ENCODE data around the gene CLIC3. TPM values are rescaled to one million over a fixed set of nuclear protein-coding genes. Genes with fewer than 3 reads are reported as not detected.

Gene CLIC3
- total RNA-seq, 1 donor from 2014 or later = 0.39 TPM

GRCh38 chr9:136958473-136958872, 37.9 kb downstream of the CLIC3 start:
- peaks cover 14% of the 10 kb centered on the region for H3K27me3 Mint-ChIP-seq (ENCODE audit: low read depth, unreplicated experiment)
- no peak overlapping the region for H3K4me3 Mint-ChIP-seq (ENCODE audit: unreplicated experiment)
- peaks cover 3% of the 10 kb centered on the region for H3K9me3 Mint-ChIP-seq (ENCODE audit: unreplicated experiment)
- no peaks in the 10 kb centered on the region for H4K20me1 ChIP-seq (ENCODE audit: insufficient read depth, low read length)
- H3K27ac ChIP-seq (ENCODE audit: low read depth, low read length) = no peak overlapping the region
- no peak for DNase-seq (ENCODE audit: low read depth)
- no peak overlapping the region for H3K9ac ChIP-seq (ENCODE audit: low read length)
- H3K4me2 ChIP-seq (ENCODE audit: low read length) = no peak overlapping the region
- FAIRE-seq = no peak
- no peaks in the 10 kb centered on the region for H3K79me2 ChIP-seq (ENCODE audit: insufficient read depth, low read length)
- peaks cover 5% of the 10 kb centered on the region for H3K4me1 Mint-ChIP-seq (ENCODE audit: low read depth, unreplicated experiment)
- no peak overlapping the region for H2AFZ ChIP-seq (ENCODE audit: low read depth, low read length)
- no peaks in the 10 kb centered on the region for H3K36me3 ChIP-seq (ENCODE audit: insufficient read depth, low read length)
- H3K27me3 ChIP-seq (ENCODE audit: insufficient read depth, low read length) = no peaks in the 10 kb centered on the region
- H3K36me3 Mint-ChIP-seq (ENCODE audit: low read depth, unreplicated experiment) = no peaks in the 10 kb centered on the region
- TF ChIP-seq CTCF (IDR thresholded peaks at IDR 0.05; ENCODE audit: insufficient read depth, low read depth, low read length) (no peak), EZH2 (IDR thresholded peaks at IDR 0.05; ENCODE audit: insufficient read depth, low read length) (no peak)
- no peaks in the 10 kb centered on the region for H3K9me3 ChIP-seq (ENCODE audit: insufficient read depth, low read depth, low read length)
- H3K27ac Mint-ChIP-seq (ENCODE audit: unreplicated experiment) = no peak overlapping the region
- H3K4me1 ChIP-seq (ENCODE audit: insufficient read depth, low read length) = no peaks in the 10 kb centered on the region
- no peak overlapping the region for H3K4me3 ChIP-seq (ENCODE audit: insufficient read depth, low read depth, low read length)

GRCh38 chr9:136957901-136958300, 38.5 kb downstream of the CLIC3 start:
- Histone ChIP-seq H3K4me3 (ENCODE audit: insufficient read depth, low read depth, low read length) (no peak overlapping the region), H3K79me2 (ENCODE audit: insufficient read depth, low read length) (no peaks in the 10 kb centered on the region), H3K27me3 (ENCODE audit: insufficient read depth, low read length) (no peaks in the 10 kb centered on the region), H2AFZ (ENCODE audit: low read depth, low read length) (no peak overlapping the region), H3K27ac (ENCODE audit: low read depth, low read length) (no peak overlapping the region), H3K9ac (ENCODE audit: low read length) (no peak overlapping the region), H4K20me1 (ENCODE audit: insufficient read depth, low read length) (no peaks in the 10 kb centered on the region), H3K36me3 (ENCODE audit: insufficient read depth, low read length) (no peaks in the 10 kb centered on the region), H3K4me1 (ENCODE audit: insufficient read depth, low read length) (no peaks in the 10 kb centered on the region), H3K4me2 (ENCODE audit: low read length) (no peak overlapping the region), H3K9me3 (ENCODE audit: insufficient read depth, low read depth, low read length) (no peaks in the 10 kb centered on the region)
- Mint-ChIP-seq H3K4me3 (ENCODE audit: unreplicated experiment) (no peak overlapping the region), H3K4me1 (ENCODE audit: low read depth, unreplicated experiment) (peaks cover 5% of the 10 kb centered on the region), H3K27me3 (ENCODE audit: low read depth, unreplicated experiment) (peaks cover 12% of the 10 kb centered on the region), H3K36me3 (ENCODE audit: low read depth, unreplicated experiment) (no peaks in the 10 kb centered on the region), H3K27ac (ENCODE audit: unreplicated experiment) (no peak overlapping the region), H3K9me3 (ENCODE audit: unreplicated experiment) (peaks cover 3% of the 10 kb centered on the region)
- DNase-seq (ENCODE audit: low read depth) (no peak), FAIRE-seq (no peak)
- no peak for TF ChIP-seq CTCF (IDR thresholded peaks at IDR 0.05; ENCODE audit: insufficient read depth, low read depth, low read length)
- no peak for TF ChIP-seq EZH2 (IDR thresholded peaks at IDR 0.05; ENCODE audit: insufficient read depth, low read length)

GRCh38 chr9:136957461-136957860, 38.9 kb downstream of the CLIC3 start:
- H3K9me3 ChIP-seq (ENCODE audit: insufficient read depth, low read depth, low read length) = no peaks in the 10 kb centered on the region
- H2AFZ ChIP-seq (ENCODE audit: low read depth, low read length) = no peak overlapping the region
- H3K4me2 ChIP-seq (ENCODE audit: low read length) = no peak overlapping the region
- TF ChIP-seq CTCF (IDR thresholded peaks at IDR 0.05; ENCODE audit: insufficient read depth, low read depth, low read length) (no peak), EZH2 (IDR thresholded peaks at IDR 0.05; ENCODE audit: insufficient read depth, low read length) (no peak)
- H3K79me2 ChIP-seq (ENCODE audit: insufficient read depth, low read length) = no peaks in the 10 kb centered on the region
- no peaks in the 10 kb centered on the region for H3K36me3 ChIP-seq (ENCODE audit: insufficient read depth, low read length)
- peaks cover 3% of the 10 kb centered on the region for H3K9me3 Mint-ChIP-seq (ENCODE audit: unreplicated experiment)
- H3K4me1 ChIP-seq (ENCODE audit: insufficient read depth, low read length) = no peaks in the 10 kb centered on the region
- no peak overlapping the region for H3K27ac ChIP-seq (ENCODE audit: low read depth, low read length)
- no peak overlapping the region for H3K9ac ChIP-seq (ENCODE audit: low read length)
- H3K27ac Mint-ChIP-seq (ENCODE audit: unreplicated experiment) = no peak overlapping the region
- H3K4me1 Mint-ChIP-seq (ENCODE audit: low read depth, unreplicated experiment) = peaks cover 5% of the 10 kb centered on the region
- no peaks in the 10 kb centered on the region for H4K20me1 ChIP-seq (ENCODE audit: insufficient read depth, low read length)
- no peak overlapping the region for H3K4me3 ChIP-seq (ENCODE audit: insufficient read depth, low read depth, low read length)
- FAIRE-seq (no peak), DNase-seq (ENCODE audit: low read depth) (no peak)
- no peaks in the 10 kb centered on the region for H3K36me3 Mint-ChIP-seq (ENCODE audit: low read depth, unreplicated experiment)
- peaks cover 12% of the 10 kb centered on the region for H3K27me3 Mint-ChIP-seq (ENCODE audit: low read depth, unreplicated experiment)
- H3K27me3 ChIP-seq (ENCODE audit: insufficient read depth, low read length) = no peaks in the 10 kb centered on the region
- H3K4me3 Mint-ChIP-seq (ENCODE audit: unreplicated experiment) = no peak overlapping the region
